Kidney epithelial cell (primary cell): ENCODE measurements around the gene KCNQ1. TPM values are rescaled to one million over a fixed set of nuclear protein-coding genes. Genes with fewer than 3 reads are reported as not detected.

Source experiments
- DNase-seq: peaks from one replicate; pipeline ENCODE4 v3.0.0-alpha.2; 2010; ENCODE audit warnings: low read depth
- H3K27me3 ChIP-seq: 2 replicates; pipeline ENCODE4 v1.6.0; 2011; ENCODE audit warnings: low read length; ENCODE audit not compliant: control insufficient read depth, insufficient read depth
- H3K36me3 ChIP-seq: 2 replicates; pipeline ENCODE4 v1.5.1; 2011; ENCODE audit warnings: low read length; ENCODE audit not compliant: control insufficient read depth, insufficient read depth
- H3K4me3 ChIP-seq: 2 replicates; pipeline ENCODE4 v1.5.1; 2011; ENCODE audit warnings: low read depth, mild to moderate bottlenecking, control low read depth, low read length
- CTCF ChIP-seq: IDR thresholded peaks from 2 replicates; pipeline ENCODE4 v1.5.1; 2011; ENCODE audit warnings: mild to moderate bottlenecking, moderate library complexity, low read length, control low read depth, inconsistent platforms; ENCODE audit not compliant: insufficient read depth, poor library complexity, severe bottlenecking
- total RNA-seq: library from RNA; depleted of rRNA; stranded (reverse); fragments of >200 nt; gene quantifications from 2 replicates; pipeline ENCODE4 v1.2.3, GENCODE V29; 2015

KCNQ1 gene
- total RNA-seq, 1 donor from 2014 or later = 2.3 TPM

GRCh38 chr11:2507212-2507901 lies 62.5 kb downstream of the KCNQ1 start:
- no peak for TF ChIP-seq CTCF
- H3K36me3 ChIP-seq = no peaks in the 10 kb centered on the region
- no peak for DNase-seq
- no peak overlapping the region for H3K4me3 ChIP-seq
- H3K27me3 ChIP-seq = peaks cover 6% of the 10 kb centered on the region

DNA sequence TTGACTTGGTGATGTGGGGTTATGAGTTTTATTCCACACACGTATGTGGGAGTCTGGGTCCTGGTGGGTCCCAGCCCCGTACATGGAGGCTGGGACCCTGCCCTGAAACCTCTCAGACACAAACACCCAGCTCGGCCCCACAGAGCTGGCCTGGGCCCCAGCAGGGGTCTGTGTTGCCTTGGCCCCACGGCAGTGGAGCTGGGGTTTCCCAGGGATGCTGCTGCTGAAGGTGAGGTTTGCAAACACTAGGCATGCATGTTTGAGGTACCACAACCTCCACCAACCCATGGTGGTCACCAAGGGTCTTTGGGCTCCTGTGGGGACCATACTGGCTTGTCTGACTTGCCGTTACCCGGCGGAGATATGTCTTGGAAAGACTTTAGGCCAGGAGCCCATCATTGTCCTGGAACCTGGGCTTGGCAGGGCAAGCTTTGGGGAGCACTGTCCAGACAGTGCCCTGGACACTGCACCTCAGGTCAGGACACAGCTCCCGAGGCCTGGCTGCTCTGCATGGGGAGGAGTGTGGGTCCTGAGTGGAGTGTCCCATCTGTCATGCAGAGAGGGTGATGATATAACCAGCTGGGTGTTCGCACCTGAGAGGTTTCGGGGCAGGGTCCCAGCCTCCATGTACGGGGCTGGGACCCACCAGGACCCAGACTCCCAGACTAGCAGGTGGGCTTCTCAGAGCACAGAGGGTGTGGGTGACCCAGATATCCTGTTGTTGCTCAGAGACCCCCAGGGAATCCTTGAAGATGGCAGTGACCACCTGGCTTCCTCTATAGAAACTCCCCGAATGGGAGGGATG lies 63.3 kb downstream of the KCNQ1 start:
- Histone ChIP-seq H3K4me3 (no peak overlapping the region), H3K36me3 (no peaks in the 10 kb centered on the region), H3K27me3 (peaks cover 6% of the 10 kb centered on the region)
- TF ChIP-seq CTCF = no peak
- DNase-seq = no peak

DNA sequence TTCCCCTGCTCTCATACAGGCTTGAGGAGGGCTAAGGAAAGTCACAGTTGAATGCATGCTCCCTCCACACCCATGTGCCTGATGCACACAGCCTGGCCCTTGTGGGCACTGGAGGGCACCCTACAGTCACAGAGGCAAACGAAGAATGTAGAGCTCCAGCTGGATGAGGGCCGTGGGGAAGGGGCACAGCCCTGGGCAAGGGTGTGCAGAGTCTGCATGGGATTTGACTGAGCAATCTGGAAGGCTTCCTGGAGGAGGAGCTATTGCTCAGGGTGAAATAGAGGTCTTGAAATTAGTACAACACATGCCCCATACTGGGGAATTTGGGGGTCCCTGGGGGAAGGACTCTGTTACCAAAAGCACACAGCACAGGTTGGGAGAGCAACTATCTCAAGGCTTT lies 64.0 kb downstream of the KCNQ1 start:
- no peaks in the 10 kb centered on the region for H3K36me3 ChIP-seq
- peaks cover 6% of the 10 kb centered on the region for H3K27me3 ChIP-seq
- H3K4me3 ChIP-seq = no peak overlapping the region
- TF ChIP-seq CTCF = no peak
- DNase-seq = no peak

DNA sequence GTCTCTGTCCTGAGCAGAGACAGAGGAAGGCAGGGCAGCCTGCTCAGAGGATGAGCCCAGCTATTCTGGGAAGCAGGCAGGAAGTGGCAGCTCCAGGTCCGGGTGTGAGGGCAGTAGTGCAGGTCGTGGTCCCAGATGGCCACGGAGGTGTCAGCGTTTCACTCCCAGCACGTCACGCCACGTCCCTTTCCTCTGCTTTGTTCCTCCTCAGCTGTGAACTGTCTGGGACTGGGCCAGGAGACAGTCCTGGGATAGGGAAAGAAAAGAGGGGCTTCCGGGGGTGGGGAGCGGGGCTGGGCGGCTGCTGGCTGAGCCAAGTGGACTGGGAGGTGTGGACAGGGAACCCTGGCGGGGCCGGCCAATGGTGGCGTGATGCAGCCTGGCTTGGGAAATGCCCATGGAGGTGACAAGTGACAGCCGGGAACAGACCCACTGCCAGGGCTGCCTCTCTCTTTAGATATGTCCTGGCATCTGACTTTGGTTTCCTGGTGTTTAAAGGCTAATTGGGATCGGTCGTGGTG lies 64.7 kb downstream of the KCNQ1 start:
- Histone ChIP-seq H3K36me3 (no peaks in the 10 kb centered on the region), H3K4me3 (no peak overlapping the region), H3K27me3 (peaks cover 6% of the 10 kb centered on the region)
- DNase-seq = no peak
- TF ChIP-seq CTCF = no peak

DNA sequence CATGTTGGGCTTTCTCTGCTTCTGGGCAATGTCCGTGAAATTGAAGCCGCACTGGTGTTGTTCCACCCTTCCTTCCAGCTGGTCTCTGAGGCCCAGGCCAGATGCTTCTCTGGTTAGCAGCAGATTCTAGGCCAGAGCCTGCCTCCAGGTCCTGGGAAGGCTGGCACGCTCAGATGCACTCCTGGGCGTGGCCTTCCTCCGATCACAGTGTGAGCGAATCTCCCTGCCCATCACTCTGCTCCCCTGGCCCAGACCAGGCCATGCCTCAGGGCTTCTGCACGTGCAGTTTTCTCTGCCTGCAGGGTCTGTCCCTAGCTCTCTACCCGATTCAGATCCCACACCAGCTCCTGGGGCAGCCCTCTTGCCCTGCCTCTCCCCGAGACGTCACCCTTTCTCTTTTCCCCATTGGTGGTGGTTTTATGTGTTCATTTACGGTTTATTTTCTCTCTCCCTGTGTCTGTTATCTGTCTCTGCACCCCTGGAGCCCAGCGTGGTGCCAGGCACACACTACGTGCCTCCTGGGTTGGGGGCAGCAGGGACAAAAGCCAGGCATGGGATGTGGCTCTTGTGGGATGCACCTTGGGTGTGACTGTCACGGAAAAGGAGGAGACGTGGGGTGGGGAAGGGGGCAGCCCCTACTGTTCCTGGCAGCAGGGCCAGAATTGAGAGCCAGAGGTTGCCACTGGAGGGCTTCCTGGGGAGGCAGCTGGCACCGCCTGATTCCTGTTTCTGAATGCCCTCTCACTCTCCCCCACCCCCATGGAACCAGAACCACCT lies 66.0 kb downstream of the KCNQ1 start:
- no peak for DNase-seq
- H3K4me3 ChIP-seq = no peak overlapping the region
- no peak for TF ChIP-seq CTCF
- no peaks in the 10 kb centered on the region for H3K36me3 ChIP-seq
- peaks cover 6% of the 10 kb centered on the region for H3K27me3 ChIP-seq
